Heart left ventricle (tissue), 16 donors: Measurements from ENCODE around the gene GRB14. TPM values are rescaled to one million over a fixed set of nuclear protein-coding genes. Genes with fewer than 3 reads are reported as not detected.

Experiments
- ATAC-seq, 4 donors: fragments of 200-7000 bp; cut with Tn5 transposase; one replicate each; pipeline ENCODE4 v1.9.1; 2020 to 2022; ENCODE audit warnings: moderate library complexity in 4 of 4, mild to moderate bottlenecking in 3 of 4, moderate number of reproducible peaks in 1 of 4
- DNase-seq, 5 donors: peaks; one replicate each; pipeline ENCODE4 v3.0.0-alpha.2; 2020
- H3K27ac ChIP-seq, 12 donors: fragments of 200-600 bp; sonication (generic) in 4 of 12; one replicate each; pipeline versions ENCODE4 v1.5.0 to v1.8.0; 2016 to 2022; ENCODE audit warnings: mild to moderate bottlenecking in 2 of 12
- H3K27me3 ChIP-seq, 9 donors: fragments of 200-600 bp; sonication (generic) in 2 of 9; one replicate each; pipeline versions ENCODE4 v1.5.1 to v1.8.0; 2016 to 2022; ENCODE audit warnings: mild to moderate bottlenecking in 3 of 9
- H3K36me3 ChIP-seq, 9 donors: fragments of 200-600 bp; sonication (generic) in 2 of 9; one replicate each; pipeline versions ENCODE4 v1.5.0 to v1.8.0; 2018 to 2022; ENCODE audit warnings: mild to moderate bottlenecking in 2 of 9
- H3K4me1 ChIP-seq, 12 donors: fragments of 200-600 bp; sonication (generic) in 4 of 12; one replicate each; pipeline versions ENCODE4 v1.5.0 to v1.8.0; 2016 to 2022; ENCODE audit warnings: mild to moderate bottlenecking in 3 of 12
- H3K4me3 ChIP-seq, 12 donors: fragments of 200-600 bp; sonication (generic) in 4 of 12; one replicate each; pipeline versions ENCODE4 v1.5.0 to v1.8.0; 2017 to 2022; ENCODE audit warnings: mild to moderate bottlenecking in 9 of 12, moderate library complexity in 4 of 12
- H3K9me3 ChIP-seq, 12 donors: fragments of 200-600 bp; sonication (generic) in 4 of 12; one replicate each; pipeline versions ENCODE4 v1.5.0 to v1.8.0; 2016 to 2022; ENCODE audit warnings: mild to moderate bottlenecking in 1 of 12
- CTCF ChIP-seq, 12 donors: fragments of 200-600 bp; sonication (generic) in 4 of 12; IDR thresholded peaks; one replicate each; pipeline versions ENCODE4 v1.5.0 to v1.8.0; 2018 to 2022; ENCODE audit warnings: antibody characterized with exemption in 12 of 12, mild to moderate bottlenecking in 5 of 12
- POLR2A ChIP-seq, 2 donors: fragments of 450-650 bp; IDR thresholded peaks; one replicate each; pipeline ENCODE4 v1.6.1; 2017; ENCODE audit warnings: antibody characterized with exemption in 2 of 2, mild to moderate bottlenecking in 2 of 2, moderate library complexity in 2 of 2
- WGBS, 4 donors: extraction: QIAGEN DNeasy Blood & Tissue Kit in 2 of 4; methylation state at CpG; one replicate each; pipeline versions ENCODE4 v1.1.5 to v1.1.7; 2013 to 2018; 5-methylcytosine and 5-hydroxymethylcytosine counted together
- intact Hi-C, 10 donors: fragments of 100-400 bp; cut with DNase I; formaldehyde crosslinking; loops; one replicate each; pipeline versions ENCODE4 v1.11.1 to v1.14.2; 2022
- polyA plus RNA-seq, 2 donors: library from polyadenylated mRNA; stranded (reverse); fragments of 200-250 nt; gene quantifications; one replicate each; pipeline ENCODE4 v1.2.3, GENCODE V29; 2013
- total RNA-seq, 9 donors: library from RNA; depleted of rRNA in 2 of 9; stranded (reverse); fragments of >200 nt in 2 of 9; fragmentation: NEBNext Ultra II Directional in 3 of 9; extraction: Animal tissue kit (Norgen Biotek cat#: 25700) in 3 of 9; gene quantifications; one replicate each; pipeline versions ENCODE4 v1.1.0 to v1.2.4, GENCODE V29; 2016 to 2023
- donor health status: ischemic (EF 13 %, LVEDD 7.1; RV severe dilation, severe dysfunction).
- donor health status: healthy with polysubstance abuse.
- donor health status: DM: no; HTN: yes; CAD: no.
- donor health status: DM: no; HTN: no; CAD: no.
- donor health status: ischemic (EF 25% LVEDD 6.9; RV normal size, moderate dysfunction).
- donor health status: ischemic (EF 25% LVEDD 5.7; RV mildly dilated, moderate dysfunction).
- donor health status: healthy.
- donor health status: DM: yes; HTN: yes; CAD: no.
- donor health status: ischemic (EF 35%, LVEDD 5.7; RV mildly dilated, moderate dysfunction).
- donor health status: nonischemic (EF 11% LVEDD 7.7; RV severe dilation, severe dysfunction).
- donor health status: DM: yes; HTN: yes; CAD: no.
- donor health status: PGD.
- donor health status: ischemic (EF 29% LVEDD 5.4; RV normal size, mild dysfunction).
- donor health status: nonischemic (EF 23%, LVEDD 6.1; RV moderate dilation, normal function).

GRB14 gene
- total and polyA plus RNA-seq, 11 donors: 2.7 to 42.3 (median 13.3) TPM

GRCh38 chr2:164453656-164454305 lies 167.5 kb downstream of the GRB14 start:
- ATAC-seq (no peak), DNase-seq (no peak)
- H3K4me1 ChIP-seq: no peaks in the 10 kb centered on the region
- 78 to 83% (median 79%) methylated on average over 5 of the region's 5 CpGs for WGBS, 4 donors
- H3K9me3 ChIP-seq: no peaks in the 10 kb centered on the region
- intact Hi-C loops: no loop called here
- no peak overlapping the region for H3K4me3 ChIP-seq
- H3K36me3 ChIP-seq: no peaks in the 10 kb centered on the region
- no peaks in the 10 kb centered on the region for H3K27me3 ChIP-seq
- H3K27ac ChIP-seq: no peak overlapping the region
- TF ChIP-seq CTCF (IDR thresholded peaks at IDR 0.05) (no peak), POLR2A (IDR thresholded peaks at IDR 0.05) (no peak)

- Histone ChIP-seq H3K4me1 (no peaks in the 10 kb centered on the region), H3K27me3 (no peaks in the 10 kb centered on the region), H3K9me3 (no peaks in the 10 kb centered on the region), H3K4me3 (no peak overlapping the region), H3K36me3 (no peaks in the 10 kb centered on the region), H3K27ac (no peak overlapping the region)
- no peak for TF ChIP-seq POLR2A (IDR thresholded peaks at IDR 0.05)
- no peak for TF ChIP-seq CTCF (IDR thresholded peaks at IDR 0.05)
- intact Hi-C loops: no loop called here
- no peak for DNase-seq
- no peak for ATAC-seq
- WGBS, 4 donors: 91 to 97% (median 94%) methylated on average over 2 of the region's 2 CpGs
Observed at GRCh38 chr2:164450278-164450677, 171.0 kb downstream of the GRB14 start.

- H3K4me1 ChIP-seq: no peaks in the 10 kb centered on the region
- no peak overlapping the region for H3K4me3 ChIP-seq
- DNase-seq (no peak), ATAC-seq (no peak)
- intact Hi-C loops: no loop called here
- WGBS, 4 donors: 73 to 80% (median 77%) methylated on average over 5 of the region's 5 CpGs
- H3K27ac ChIP-seq: no peak overlapping the region
- no peaks in the 10 kb centered on the region for H3K27me3 ChIP-seq
- TF ChIP-seq POLR2A (IDR thresholded peaks at IDR 0.05): no peak
- no peak for TF ChIP-seq CTCF (IDR thresholded peaks at IDR 0.05)
- H3K9me3 ChIP-seq: no peaks in the 10 kb centered on the region
- H3K36me3 ChIP-seq: no peaks in the 10 kb centered on the region
Observed at GRCh38 chr2:164449706-164450105, 171.6 kb downstream of the GRB14 start.

GRCh38 chr2:164447660-164448059 lies 173.6 kb downstream of the GRB14 start:
- TF ChIP-seq CTCF (IDR thresholded peaks at IDR 0.05) (no peak), POLR2A (IDR thresholded peaks at IDR 0.05) (no peak)
- ATAC-seq: no peak
- no peaks in the 10 kb centered on the region for H3K27me3 ChIP-seq
- no peaks in the 10 kb centered on the region for H3K36me3 ChIP-seq
- no peaks in the 10 kb centered on the region for H3K9me3 ChIP-seq
- no peaks in the 10 kb centered on the region for H3K4me1 ChIP-seq
- DNase-seq: no peak
- 79 to 91% (median 83%) methylated on average over 5 of the region's 5 CpGs for WGBS, 4 donors
- no peak overlapping the region for H3K4me3 ChIP-seq
- no peak overlapping the region for H3K27ac ChIP-seq
- intact Hi-C loops: no loop called here

Other genes starting within 250 kb of the GRB14 start
- 10 to 100 TPM; 11.0 to 36.9 (median 18.8) TPM for gene COBLL1, start 220.3 kb upstream of the GRB14 start, total RNA-seq
- gene COBLL1, start 220.3 kb upstream of the GRB14 start, polyA plus RNA-seq: 1 to 10 TPM; 4.0 to 8.5 TPM